ENCODE measurements around the gene KHK.

DNA sequence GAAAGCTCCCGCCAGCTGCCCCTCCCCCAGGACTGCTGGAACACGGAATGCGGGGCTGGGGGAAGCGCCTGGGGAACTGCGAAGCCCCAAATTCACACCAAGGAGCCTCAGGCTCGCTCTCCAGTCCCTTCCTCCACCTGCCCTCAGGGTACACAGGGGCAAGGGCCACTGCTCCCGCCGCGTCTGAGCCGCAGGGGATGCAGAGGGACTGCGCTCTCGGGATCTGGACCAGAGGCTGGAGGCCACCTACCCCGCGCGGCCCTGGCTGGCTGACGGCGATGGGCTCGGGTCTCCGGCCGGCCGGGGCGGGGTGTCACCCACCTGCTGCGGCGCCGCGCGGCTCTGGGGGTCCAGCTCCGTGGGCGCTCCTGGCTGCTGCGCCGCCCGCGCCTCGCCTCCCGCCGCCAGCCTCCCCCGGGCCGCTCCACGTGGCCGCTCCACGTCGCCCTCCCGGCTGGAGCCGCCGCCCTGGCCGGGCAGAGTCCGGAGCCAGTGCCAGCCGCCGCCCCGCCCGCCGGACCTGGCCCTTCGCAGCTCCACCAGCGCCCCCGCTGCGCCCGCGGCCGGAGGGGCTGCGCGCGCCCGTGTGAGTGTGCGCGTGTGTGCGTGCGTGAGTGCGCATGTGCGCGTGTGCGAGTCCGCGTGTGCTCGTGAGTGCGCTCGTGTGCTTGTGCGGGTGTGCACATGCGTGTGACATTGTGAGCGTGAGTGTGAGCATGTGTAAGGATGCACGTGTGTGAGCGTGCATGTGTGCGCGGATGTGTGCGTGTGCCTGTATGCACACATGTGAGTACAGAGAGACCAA, 32.2 kb downstream of the KHK start, which contains the start of gene CGREF1:
- TF ChIP-seq NCOR1 (IDR thresholded peaks at IDR 0.05) (no peak), NCOA2 (IDR thresholded peaks at IDR 0.05; ENCODE audit: partially characterized antibody in 2 of 2) (no peak), ZNF75A (CRISPR knock-in tag; IDR thresholded peaks at IDR 0.05) (no peak), HDAC6 (IDR thresholded peaks at IDR 0.05; ENCODE audit: low read depth, low read length) (no peak), TCF7L2 (IDR thresholded peaks at IDR 0.05; ENCODE audit: low read depth, low read length) (no peak), FOXM1 (IDR thresholded peaks at IDR 0.05; ENCODE audit: low read depth) (no peak), FOXM1 (CRISPR knock-in tag; IDR thresholded peaks at IDR 0.05; ENCODE audit: low read depth) (no peak), FOXA3 (CRISPR knock-in tag; conservative IDR thresholded peaks at IDR 0.05 in 1 of 2, IDR thresholded peaks at IDR 0.05 in 1 of 2) (no peak), ZNF3 (CRISPR knock-in tag; IDR thresholded peaks at IDR 0.05) (no peak), FOXK1 (CRISPR knock-in tag; IDR thresholded peaks at IDR 0.05; ENCODE audit: borderline replicate concordance) (no peak), ZNF431 (CRISPR knock-in tag; IDR thresholded peaks at IDR 0.05) (no peak), KLF16 (IDR thresholded peaks at IDR 0.05) (no peak)
- TF ChIP-seq, protein P1, sequence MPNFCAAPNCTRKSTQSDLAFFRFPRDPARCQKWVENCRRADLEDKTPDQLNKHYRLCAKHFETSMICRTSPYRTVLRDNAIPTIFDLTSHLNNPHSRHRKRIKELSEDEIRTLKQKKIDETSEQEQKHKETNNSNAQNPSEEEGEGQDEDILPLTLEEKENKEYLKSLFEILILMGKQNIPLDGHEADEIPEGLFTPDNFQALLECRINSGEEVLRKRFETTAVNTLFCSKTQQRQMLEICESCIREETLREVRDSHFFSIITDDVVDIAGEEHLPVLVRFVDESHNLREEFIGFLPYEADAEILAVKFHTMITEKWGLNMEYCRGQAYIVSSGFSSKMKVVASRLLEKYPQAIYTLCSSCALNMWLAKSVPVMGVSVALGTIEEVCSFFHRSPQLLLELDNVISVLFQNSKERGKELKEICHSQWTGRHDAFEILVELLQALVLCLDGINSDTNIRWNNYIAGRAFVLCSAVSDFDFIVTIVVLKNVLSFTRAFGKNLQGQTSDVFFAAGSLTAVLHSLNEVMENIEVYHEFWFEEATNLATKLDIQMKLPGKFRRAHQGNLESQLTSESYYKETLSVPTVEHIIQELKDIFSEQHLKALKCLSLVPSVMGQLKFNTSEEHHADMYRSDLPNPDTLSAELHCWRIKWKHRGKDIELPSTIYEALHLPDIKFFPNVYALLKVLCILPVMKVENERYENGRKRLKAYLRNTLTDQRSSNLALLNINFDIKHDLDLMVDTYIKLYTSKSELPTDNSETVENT (CRISPR knock-in tag; IDR thresholded peaks at IDR 0.05) = no peak
- TF ChIP-seq, protein P2, sequence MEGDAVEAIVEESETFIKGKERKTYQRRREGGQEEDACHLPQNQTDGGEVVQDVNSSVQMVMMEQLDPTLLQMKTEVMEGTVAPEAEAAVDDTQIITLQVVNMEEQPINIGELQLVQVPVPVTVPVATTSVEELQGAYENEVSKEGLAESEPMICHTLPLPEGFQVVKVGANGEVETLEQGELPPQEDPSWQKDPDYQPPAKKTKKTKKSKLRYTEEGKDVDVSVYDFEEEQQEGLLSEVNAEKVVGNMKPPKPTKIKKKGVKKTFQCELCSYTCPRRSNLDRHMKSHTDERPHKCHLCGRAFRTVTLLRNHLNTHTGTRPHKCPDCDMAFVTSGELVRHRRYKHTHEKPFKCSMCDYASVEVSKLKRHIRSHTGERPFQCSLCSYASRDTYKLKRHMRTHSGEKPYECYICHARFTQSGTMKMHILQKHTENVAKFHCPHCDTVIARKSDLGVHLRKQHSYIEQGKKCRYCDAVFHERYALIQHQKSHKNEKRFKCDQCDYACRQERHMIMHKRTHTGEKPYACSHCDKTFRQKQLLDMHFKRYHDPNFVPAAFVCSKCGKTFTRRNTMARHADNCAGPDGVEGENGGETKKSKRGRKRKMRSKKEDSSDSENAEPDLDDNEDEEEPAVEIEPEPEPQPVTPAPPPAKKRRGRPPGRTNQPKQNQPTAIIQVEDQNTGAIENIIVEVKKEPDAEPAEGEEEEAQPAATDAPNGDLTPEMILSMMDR (IDR thresholded peaks at IDR 0.05 in 2 of 3, conservative IDR thresholded peaks at IDR 0.05 in 1 of 3; ENCODE audit: insufficient read depth in 2 of 3, low read depth in 1 of 3, low read length in 3 of 3) = no peak
- TF ChIP-seq, protein P3, sequence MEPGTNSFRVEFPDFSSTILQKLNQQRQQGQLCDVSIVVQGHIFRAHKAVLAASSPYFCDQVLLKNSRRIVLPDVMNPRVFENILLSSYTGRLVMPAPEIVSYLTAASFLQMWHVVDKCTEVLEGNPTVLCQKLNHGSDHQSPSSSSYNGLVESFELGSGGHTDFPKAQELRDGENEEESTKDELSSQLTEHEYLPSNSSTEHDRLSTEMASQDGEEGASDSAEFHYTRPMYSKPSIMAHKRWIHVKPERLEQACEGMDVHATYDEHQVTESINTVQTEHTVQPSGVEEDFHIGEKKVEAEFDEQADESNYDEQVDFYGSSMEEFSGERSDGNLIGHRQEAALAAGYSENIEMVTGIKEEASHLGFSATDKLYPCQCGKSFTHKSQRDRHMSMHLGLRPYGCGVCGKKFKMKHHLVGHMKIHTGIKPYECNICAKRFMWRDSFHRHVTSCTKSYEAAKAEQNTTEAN (CRISPR knock-in tag; IDR thresholded peaks at IDR 0.05) = no peak
